ENCODE measurements around the gene ARHGEF16. TPM values are rescaled to one million over a fixed set of nuclear protein-coding genes. Genes with fewer than 3 reads are reported as not detected.

ARHGEF16 gene
- total RNA-seq, 1 experiment from 2014 or later = 11.2 TPM

DNA sequence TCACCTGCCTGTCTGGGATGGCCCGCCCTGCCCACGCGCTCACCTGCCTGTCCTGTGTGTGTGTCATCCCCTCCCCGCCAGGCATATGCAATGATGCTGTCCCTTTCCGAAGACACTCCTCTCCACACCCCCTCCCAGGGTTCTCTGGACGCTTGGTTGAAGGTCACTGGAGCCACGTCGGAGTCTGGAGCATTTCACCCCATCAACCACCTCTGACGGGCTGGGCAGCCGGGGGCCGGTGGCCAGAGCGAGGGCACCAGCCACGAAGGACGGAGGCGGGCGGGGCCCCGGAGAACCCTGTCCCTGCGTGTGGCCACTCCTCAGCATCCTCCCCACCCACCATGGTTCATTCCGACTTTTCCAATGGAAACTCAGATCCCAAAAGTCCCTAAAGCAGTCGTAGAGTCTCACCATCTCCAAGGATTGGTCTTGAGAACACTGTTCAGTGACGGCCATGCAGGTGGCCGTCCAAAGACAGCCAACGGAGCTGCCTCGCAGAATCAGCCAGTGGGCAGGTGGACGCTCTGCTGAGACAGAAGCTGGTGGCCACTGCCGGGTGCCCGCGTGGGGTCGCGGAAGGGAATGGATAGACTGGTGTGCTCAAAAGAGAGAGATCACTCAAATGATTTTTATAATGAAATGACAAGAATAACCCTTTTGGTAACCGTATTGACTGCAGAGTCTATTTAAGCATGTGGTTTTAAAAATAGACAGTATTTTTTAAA is 20.7 kb upstream of the ARHGEF16 start:
- DNase-seq (ENCODE audit: low spot score) = no peak
- intact Hi-C loops (cut with micrococcal nuclease; ENCODE audit: unreplicated experiment) = no loop called here
- peaks cover 25% of the 10 kb centered on the region for H3K27me3 ChIP-seq (replicated peaks; ENCODE audit: insufficient read depth, low read depth, low read length, poor library complexity)
- no peak for TF ChIP-seq EZH2 (IDR thresholded peaks at IDR 0.05; ENCODE audit: borderline replicate concordance, low read depth, low read length, poor library complexity, severe bottlenecking)
- TF ChIP-seq, protein P1, sequence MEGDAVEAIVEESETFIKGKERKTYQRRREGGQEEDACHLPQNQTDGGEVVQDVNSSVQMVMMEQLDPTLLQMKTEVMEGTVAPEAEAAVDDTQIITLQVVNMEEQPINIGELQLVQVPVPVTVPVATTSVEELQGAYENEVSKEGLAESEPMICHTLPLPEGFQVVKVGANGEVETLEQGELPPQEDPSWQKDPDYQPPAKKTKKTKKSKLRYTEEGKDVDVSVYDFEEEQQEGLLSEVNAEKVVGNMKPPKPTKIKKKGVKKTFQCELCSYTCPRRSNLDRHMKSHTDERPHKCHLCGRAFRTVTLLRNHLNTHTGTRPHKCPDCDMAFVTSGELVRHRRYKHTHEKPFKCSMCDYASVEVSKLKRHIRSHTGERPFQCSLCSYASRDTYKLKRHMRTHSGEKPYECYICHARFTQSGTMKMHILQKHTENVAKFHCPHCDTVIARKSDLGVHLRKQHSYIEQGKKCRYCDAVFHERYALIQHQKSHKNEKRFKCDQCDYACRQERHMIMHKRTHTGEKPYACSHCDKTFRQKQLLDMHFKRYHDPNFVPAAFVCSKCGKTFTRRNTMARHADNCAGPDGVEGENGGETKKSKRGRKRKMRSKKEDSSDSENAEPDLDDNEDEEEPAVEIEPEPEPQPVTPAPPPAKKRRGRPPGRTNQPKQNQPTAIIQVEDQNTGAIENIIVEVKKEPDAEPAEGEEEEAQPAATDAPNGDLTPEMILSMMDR (conservative IDR thresholded peaks at IDR 0.05; ENCODE audit: low read depth, low read length) = no peak
- no peaks in the 10 kb centered on the region for H3K9me3 ChIP-seq (ENCODE audit: low read depth, low read length, poor library complexity, severe bottlenecking)
- no peak overlapping the region for H3K27ac ChIP-seq (ENCODE audit: low read depth, low read length, poor library complexity, severe bottlenecking)
- no peaks in the 10 kb centered on the region for H3K36me3 ChIP-seq (ENCODE audit: insufficient read depth, low read length, poor library complexity, severe bottlenecking)
- ChIA-PET POLR2A (ENCODE audit: low non-redundant PET) (no interaction called here), CTCF (no interaction called here)
- H3K4me1 ChIP-seq (ENCODE audit: insufficient read depth, low read length, poor library complexity, severe bottlenecking) = no peaks in the 10 kb centered on the region
- BruUV-seq (replicated peaks) = no TSS peak
- H3K4me3 ChIP-seq (ENCODE audit: low read depth, low read length, poor library complexity, severe bottlenecking) = no peak overlapping the region

DNA sequence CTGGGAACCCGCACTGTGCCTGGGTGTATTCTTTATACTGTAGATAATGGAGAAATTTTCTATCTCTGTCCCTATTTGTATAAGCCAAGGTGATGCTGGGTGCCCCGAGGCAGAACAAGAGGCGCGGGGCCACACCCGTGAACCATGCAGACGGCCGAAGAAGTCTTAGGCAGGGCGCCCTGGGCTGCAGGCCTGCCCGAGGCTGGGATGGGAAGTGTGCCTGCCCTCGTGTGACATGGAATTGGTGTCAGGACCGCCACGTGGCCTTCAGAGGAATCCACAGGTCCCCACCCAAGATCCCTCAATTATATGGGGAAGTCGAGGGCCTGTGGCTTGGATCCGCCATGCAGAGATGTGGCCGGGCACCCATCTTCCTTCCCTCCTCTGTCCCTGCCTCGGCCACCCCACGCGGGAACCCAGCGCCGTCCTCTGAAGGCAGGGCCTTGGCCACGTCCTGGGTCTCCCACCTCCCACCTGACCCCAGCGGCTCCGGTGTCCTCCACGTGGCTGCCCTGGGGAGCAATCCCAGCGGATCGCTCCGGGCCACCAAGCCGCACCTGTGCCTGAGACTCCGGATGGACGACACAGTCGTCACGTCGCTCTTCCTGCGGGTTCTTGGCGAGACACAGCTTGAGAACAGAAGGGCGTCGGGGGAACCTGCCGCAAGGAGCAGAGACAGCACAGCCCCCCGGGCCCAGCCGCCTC is 19.9 kb upstream of the ARHGEF16 start:
- intact Hi-C loops (cut with micrococcal nuclease; ENCODE audit: unreplicated experiment) = no loop called here
- H3K27me3 ChIP-seq (replicated peaks; ENCODE audit: insufficient read depth, low read depth, low read length, poor library complexity) = peaks cover 25% of the 10 kb centered on the region
- no peaks in the 10 kb centered on the region for H3K36me3 ChIP-seq (ENCODE audit: insufficient read depth, low read length, poor library complexity, severe bottlenecking)
- POLR2A ChIA-PET (ENCODE audit: low non-redundant PET) = no interaction called here
- TF ChIP-seq, protein P1 (conservative IDR thresholded peaks at IDR 0.05; ENCODE audit: low read depth, low read length) = no peak
- TF ChIP-seq EZH2 (IDR thresholded peaks at IDR 0.05; ENCODE audit: borderline replicate concordance, low read depth, low read length, poor library complexity, severe bottlenecking) = no peak
- BruUV-seq (replicated peaks) = no TSS peak
- CTCF ChIA-PET = no interaction called here
- H3K9me3 ChIP-seq (ENCODE audit: low read depth, low read length, poor library complexity, severe bottlenecking) = no peaks in the 10 kb centered on the region
- no peak for DNase-seq (ENCODE audit: low spot score)
- no peak overlapping the region for H3K27ac ChIP-seq (ENCODE audit: low read depth, low read length, poor library complexity, severe bottlenecking)
- no peak overlapping the region for H3K4me3 ChIP-seq (ENCODE audit: low read depth, low read length, poor library complexity, severe bottlenecking)
- H3K4me1 ChIP-seq (ENCODE audit: insufficient read depth, low read length, poor library complexity, severe bottlenecking) = no peaks in the 10 kb centered on the region

DNA sequence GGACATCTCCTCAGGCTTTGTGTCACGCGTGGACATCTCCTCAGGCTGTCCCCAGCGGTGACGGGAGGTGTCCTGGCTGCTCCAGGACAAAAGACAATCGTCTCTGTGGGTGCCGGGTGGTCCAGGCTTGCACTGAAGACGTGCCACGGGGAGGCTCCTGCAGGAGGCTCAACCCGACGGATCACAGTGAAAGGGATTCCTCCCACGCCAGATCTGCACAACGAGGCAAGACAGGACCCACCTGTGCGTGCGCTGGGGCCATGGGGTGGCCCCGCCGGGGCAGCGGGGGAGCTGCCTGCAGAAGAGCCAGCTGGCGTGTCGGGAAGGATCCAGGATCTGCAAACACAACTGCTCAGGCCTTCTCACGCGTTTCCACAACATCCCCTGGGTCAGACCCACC is 18.8 kb upstream of the ARHGEF16 start:
- CTCF ChIA-PET = no interaction called here
- no peaks in the 10 kb centered on the region for H3K36me3 ChIP-seq (ENCODE audit: insufficient read depth, low read length, poor library complexity, severe bottlenecking)
- TF ChIP-seq, protein P1 (conservative IDR thresholded peaks at IDR 0.05; ENCODE audit: low read depth, low read length) = no peak
- no peak for TF ChIP-seq EZH2 (IDR thresholded peaks at IDR 0.05; ENCODE audit: borderline replicate concordance, low read depth, low read length, poor library complexity, severe bottlenecking)
- intact Hi-C loops (cut with micrococcal nuclease; ENCODE audit: unreplicated experiment) = no loop called here
- H3K9me3 ChIP-seq (ENCODE audit: low read depth, low read length, poor library complexity, severe bottlenecking) = no peaks in the 10 kb centered on the region
- H3K4me3 ChIP-seq (ENCODE audit: low read depth, low read length, poor library complexity, severe bottlenecking) = no peak overlapping the region
- DNase-seq (ENCODE audit: low spot score) = no peak
- H3K27me3 ChIP-seq (replicated peaks; ENCODE audit: insufficient read depth, low read depth, low read length, poor library complexity) = peaks cover 26% of the 10 kb centered on the region
- no TSS peak for BruUV-seq (replicated peaks)
- no peak overlapping the region for H3K27ac ChIP-seq (ENCODE audit: low read depth, low read length, poor library complexity, severe bottlenecking)
- POLR2A ChIA-PET (ENCODE audit: low non-redundant PET) = no interaction called here
- H3K4me1 ChIP-seq (ENCODE audit: insufficient read depth, low read length, poor library complexity, severe bottlenecking) = no peaks in the 10 kb centered on the region
